HCT116 (cell line): ENCODE data around the gene NACC1. TPM values are rescaled to one million over a fixed set of nuclear protein-coding genes. Genes with fewer than 3 reads are reported as not detected.
A peak's percentile ranks its signal among the peaks of the same experiment; 100 is the strongest.

Experiments
- ATAC-seq: fragments of 200-7000 bp; cut with Tn5 transposase; 2 replicates; pipeline ENCODE4 v1.9.1; 2020; ENCODE audit warnings: mild to moderate bottlenecking, moderate library complexity
- BruUV-seq: library from RNA; stranded (reverse); fragments of 400-500 nt; replicated peaks from 2 replicates; lab custom pipeline; 2021; lab: Mats Ljungman, UMichigan
- CTCF ChIA-PET: fragments of 300-600 bp; sonication (Branson Sonifier 250); formaldehyde crosslinking; loops from one replicate; lab custom pipeline; 2021; ENCODE audit warnings: antibody characterized with exemption; lab: Charles Lee
- POLR2A ChIA-PET: fragments of 300-600, 350-600 bp; sonication (Branson Sonifier 250); formaldehyde crosslinking; loops from one replicate; lab custom pipeline; 2021; ENCODE audit warnings: antibody characterized with exemption; lab: Charles Lee
- RAD21 ChIA-PET, 2 experiments: fragments of 300-600 bp; sonication (Branson Sonifier 250); formaldehyde crosslinking; loops; one replicate each; lab custom pipeline; 2023; ENCODE audit warnings: low total read pairs in 2 of 2; ENCODE audit not compliant: uncharacterized antibody in 2 of 2, unreplicated experiment in 2 of 2, low non-redundant PET in 1 of 2; lab: Charles Lee
- DNase-seq: peaks from one replicate; pipeline ENCODE4 v3.0.0-alpha.2; 2010; ENCODE audit warnings: low read depth, low spot score
- H2AFZ ChIP-seq: fragments of 200-600 bp; shearing (Covaris generic), sonication (generic); 2 replicates; pipeline ENCODE4 v1.6.1; 2017; ENCODE audit warnings: low read depth, mixed run types, mixed read lengths, antibody characterized with exemption, low read length; ENCODE audit not compliant: poor library complexity, severe bottlenecking
- H3K27ac ChIP-seq: 2 replicates; pipeline ENCODE4 v1.5.1; 2012; ENCODE audit warnings: low read depth, low read length
- H3K27me3 ChIP-seq: fragments of 200-600 bp; sonication (generic); 2 replicates; pipeline ENCODE4 v1.6.1; 2016; ENCODE audit warnings: mixed run types, low read length, mixed read lengths; ENCODE audit not compliant: insufficient read depth
- H3K36me3 ChIP-seq, 2 experiments: fragments of 200-500 bp in 1 of 2; fragments of 200-600 bp in 1 of 2; sonication (Bioruptor generic) in 1 of 2; sonication (generic) in 1 of 2; 2 replicates each; pipeline versions ENCODE4 v1.5.1 to v1.6.1; 2014 to 2016; ENCODE audit warnings: low read length in 2 of 2, inconsistent platforms in 1 of 2, mixed read lengths in 1 of 2, mixed run types in 1 of 2; ENCODE audit not compliant: insufficient read depth in 2 of 2, control insufficient read depth in 1 of 2
- H3K4me1 ChIP-seq, 2 experiments: fragments of 200-600 bp in 1 of 2; sonication (generic) in 1 of 2; 2 replicates each; pipeline versions ENCODE4 v1.5.1 to v1.6.1; 2012 to 2017; ENCODE audit warnings: low read length in 2 of 2, inconsistent platforms in 1 of 2, mild to moderate bottlenecking in 1 of 2, mixed read lengths in 1 of 2, mixed run types in 1 of 2, moderate library complexity in 1 of 2; ENCODE audit not compliant: insufficient read depth in 2 of 2, control insufficient read depth in 1 of 2
- H3K4me2 ChIP-seq: fragments of 200-600 bp; sonication (generic); 2 replicates; pipeline ENCODE4 v1.6.1; 2017; ENCODE audit warnings: mixed run types, low read length, mixed read lengths
- H3K4me3 ChIP-seq, 2 experiments: fragments of 200-600 bp in 1 of 2; sonication (generic) in 1 of 2; replicated peaks in 1 of 2; 2 replicates each; pipeline ENCODE4 v1.5.1; 2011 to 2016; ENCODE audit warnings: low read length in 2 of 2, control low read depth in 1 of 2, low read depth in 1 of 2, mild to moderate bottlenecking in 1 of 2, mixed read lengths in 1 of 2, mixed run types in 1 of 2
- H3K79me2 ChIP-seq: fragments of 200-600 bp; sonication (generic); 2 replicates; pipeline ENCODE4 v1.6.1; 2017; ENCODE audit warnings: mild to moderate bottlenecking, mixed run types, low read length, moderate library complexity, mixed read lengths; ENCODE audit not compliant: insufficient read depth
- H3K9ac ChIP-seq: fragments of 200-600 bp; sonication (generic); 2 replicates; pipeline ENCODE4 v1.6.1; 2016; ENCODE audit warnings: low read length, mixed read lengths
- H3K9me2 ChIP-seq: fragments of 200-600 bp; sonication (generic), shearing (Covaris generic); 2 replicates; pipeline ENCODE4 v1.6.1; 2017; ENCODE audit warnings: mixed run types, mild to moderate bottlenecking, moderate library complexity; ENCODE audit not compliant: insufficient read depth
- H3K9me3 ChIP-seq, 2 experiments: fragments of 200-500 bp in 1 of 2; fragments of 200-600 bp in 1 of 2; sonication (Bioruptor generic) in 1 of 2; sonication (generic) in 1 of 2; 2 replicates each; pipeline ENCODE4 v1.6.1; 2014 to 2017; ENCODE audit warnings: low read length in 2 of 2, mixed read lengths in 2 of 2, inconsistent platforms in 1 of 2, low read depth in 1 of 2, mild to moderate bottlenecking in 1 of 2, mixed run types in 1 of 2, moderate library complexity in 1 of 2; ENCODE audit not compliant: control insufficient read depth in 1 of 2, insufficient read depth in 1 of 2
- H4K20me1 ChIP-seq: fragments of 200-600 bp; sonication (generic), shearing (Covaris generic); 2 replicates; pipeline ENCODE4 v1.6.1; 2017; ENCODE audit warnings: mixed run types, mild to moderate bottlenecking, moderate library complexity; ENCODE audit not compliant: insufficient read depth
- CTCF ChIP-seq, 3 experiments: fragments of 200-600 bp in 1 of 3; sonication (generic) in 1 of 3; IDR thresholded peaks in 2 of 3; conservative IDR thresholded peaks in 1 of 3; 2 replicates each; pipeline ENCODE4 v1.5.1; 2012 to 2017; ENCODE audit warnings: low read depth in 2 of 3, low read length in 2 of 3, antibody characterized with exemption in 1 of 3, borderline replicate concordance in 1 of 3, control low read depth in 1 of 3, mild to moderate bottlenecking in 1 of 3, mixed read lengths in 1 of 3, mixed run types in 1 of 3, moderate library complexity in 1 of 3; ENCODE audit not compliant: insufficient read depth in 1 of 3
- EZH2 ChIP-seq: fragments of 200-600 bp; sonication (generic); IDR thresholded peaks from 2 replicates; pipeline ENCODE4 v1.6.1; 2017; ENCODE audit warnings: antibody characterized with exemption, mixed run types
- EZH2phosphoT487 ChIP-seq: fragments of 200-600 bp; IDR thresholded peaks from 2 replicates; pipeline ENCODE4 v1.6.1; 2018; ENCODE audit warnings: antibody characterized with exemption, borderline replicate concordance
- MAX ChIP-seq: IDR thresholded peaks from 2 replicates; pipeline ENCODE4 v1.6.1; 2012
- RAD21 ChIP-seq: IDR thresholded peaks from 2 replicates; pipeline ENCODE4 v1.6.1; 2012; ENCODE audit warnings: low read depth, mild to moderate bottlenecking
- SIN3A ChIP-seq: IDR thresholded peaks from 2 replicates; pipeline ENCODE4 v1.6.1; 2012; ENCODE audit warnings: low read depth
- SP1 ChIP-seq: IDR thresholded peaks from 2 replicates; pipeline ENCODE4 v1.6.1; 2012; ENCODE audit warnings: low read depth
- SRF ChIP-seq: IDR thresholded peaks from 2 replicates; pipeline ENCODE4 v1.6.1; 2012; ENCODE audit warnings: low read depth
- ZNF274 ChIP-seq: fragments of 200-500 bp; sonication (Bioruptor generic); IDR thresholded peaks from 2 replicates; pipeline ENCODE4 v1.6.1; 2014; ENCODE audit warnings: mild to moderate bottlenecking, low read depth, low read length, inconsistent platforms
- intact Hi-C: fragments of 100-400 bp; cut with micrococcal nuclease; formaldehyde crosslinking; loops from 2 replicates; pipeline ENCODE4 v1.10.0; 2022
- total RNA-seq: library from RNA; stranded (reverse); gene quantifications from one replicate; pipeline ENCODE4 v1.2.1, GENCODE V29; 2021; ENCODE audit not compliant: unreplicated experiment
- TF ChIP-seq, protein P1 (sequence below): IDR thresholded peaks from 2 replicates; pipeline ENCODE4 v1.6.1; 2012

Gene NACC1
- total RNA-seq, 1 experiment from 2014 or later: 181 TPM

DNA sequence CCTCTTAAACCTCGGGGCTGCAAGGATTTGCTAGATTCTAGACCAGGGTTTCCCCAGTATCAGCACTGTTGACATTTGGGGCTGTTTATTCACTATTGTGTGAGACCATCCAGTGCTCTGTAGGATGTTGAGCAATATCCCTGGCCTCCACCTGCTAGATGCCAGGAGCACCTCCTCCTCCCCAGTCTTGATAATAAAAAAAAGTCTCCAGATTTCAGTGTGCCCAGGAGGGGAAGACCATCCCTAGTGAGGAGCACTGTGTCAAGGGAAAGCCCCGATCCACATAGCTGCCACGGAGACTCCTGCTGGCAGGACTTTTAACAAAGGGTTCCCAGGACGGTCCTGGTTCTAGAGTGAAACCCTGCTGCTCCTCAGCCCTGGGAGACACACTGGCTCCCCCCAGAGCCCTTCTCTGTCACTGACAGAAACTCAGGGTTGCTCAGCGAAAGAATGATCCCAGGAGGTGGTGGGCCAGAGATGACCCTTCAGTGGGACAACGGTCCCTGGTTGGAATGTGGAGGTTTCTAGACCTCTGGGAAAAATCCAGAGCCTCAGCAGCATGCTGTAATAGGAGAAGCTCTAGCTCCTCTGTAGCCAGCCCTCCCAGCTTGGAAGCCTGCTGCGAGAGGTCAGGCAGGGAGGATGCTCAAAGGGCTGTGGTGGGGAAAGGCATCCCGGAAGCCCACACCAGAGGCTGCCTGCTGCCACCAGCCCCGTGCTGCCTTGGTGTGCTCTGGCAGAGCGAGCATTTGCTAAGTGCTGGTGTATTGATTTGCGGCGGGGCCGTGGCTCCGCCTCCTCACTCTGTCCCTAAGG is 35.7 kb upstream of the NACC1 start:
- ChIA-PET POLR2A (no interaction called here), RAD21 (interaction anchor here in 1 of 2 experiments (1.0 kb wide), 1 partner anchor 48 kb away, joined by 3 read pairs; no protein-coding TSS in a partner anchor), CTCF (interaction anchor here (2.5 kb wide), 1 partner anchor 12 kb away, joined by 9 read pairs; no protein-coding TSS in a partner anchor)
- Histone ChIP-seq H3K79me2 (no peaks in the 10 kb centered on the region), H3K27me3 (no peaks in the 10 kb centered on the region), H2AFZ (no peak overlapping the region), H3K4me3 (no peak overlapping the region), H3K9me2 (no peaks in the 10 kb centered on the region), H3K9ac (no peak overlapping the region), H4K20me1 (no peaks in the 10 kb centered on the region), H3K9me3 (no peaks in the 10 kb centered on the region), H3K36me3 (no peaks in the 10 kb centered on the region), H3K27ac (no peak overlapping the region), H3K4me1 (peaks cover 18% of the 10 kb centered on the region in 2 experiments), H3K4me2 (no peak overlapping the region)
- TF ChIP-seq SIN3A (no peak), EZH2phosphoT487 (no peak), MAX (no peak), RAD21 (peak; percentile 63), CTCF (IDR thresholded peaks at IDR 0.05 in 2 of 3, conservative IDR thresholded peaks at IDR 0.05 in 1 of 3; ENCODE audit: borderline replicate concordance in 1 of 3, insufficient read depth in 1 of 3, low read depth in 2 of 3, low read length in 2 of 3) (peak; percentile 43 to 70 (median 51); a peak in 5 of 6 replicates), EZH2 (no peak), SP1 (no peak), ZNF274 (no peak), SRF (no peak)
- TF ChIP-seq, protein P1, sequence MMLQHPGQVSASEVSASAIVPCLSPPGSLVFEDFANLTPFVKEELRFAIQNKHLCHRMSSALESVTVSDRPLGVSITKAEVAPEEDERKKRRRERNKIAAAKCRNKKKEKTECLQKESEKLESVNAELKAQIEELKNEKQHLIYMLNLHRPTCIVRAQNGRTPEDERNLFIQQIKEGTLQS: no peak
- BruUV-seq: no TSS peak
- DNase-seq (no peak), ATAC-seq (peak; percentile 86)
- intact Hi-C loops: no loop called here
